SH-SY5Y (cell line): ENCODE data around the gene TRAPPC8.

Experiments used
- GATA2 ChIP-seq: IDR thresholded peaks from 2 replicates; pipeline ENCODE4 v1.6.1; 2011; ENCODE audit warnings: mild to moderate bottlenecking, low read depth, low read length
- GATA3 ChIP-seq: IDR thresholded peaks from 2 replicates; pipeline ENCODE4 v1.6.1; 2011; ENCODE audit warnings: low read depth, mild to moderate bottlenecking, low read length, moderate library complexity

- TF ChIP-seq GATA2 (no peak), GATA3 (no peak)
Measured at GRCh38 chr18:31857526-31858106, 85.3 kb downstream of the TRAPPC8 start.
